Sigmoid colon (tissue), 3 donors: ENCODE measurements around the gene TMEM18.

Experiments
- POLR2A ChIP-seq, 2 donors: fragments of 450-650 bp; IDR thresholded peaks; one replicate each; pipeline ENCODE4 v1.6.1; 2016; ENCODE audit warnings: antibody characterized with exemption in 2 of 2, mild to moderate bottlenecking in 2 of 2, moderate library complexity in 2 of 2
- TF ChIP-seq, protein P1 (sequence below), 4 experiments: fragments of 450-650 bp in 3 of 4; fragments of 200-600 bp in 1 of 4; IDR thresholded peaks; one replicate each; pipeline ENCODE4 v1.5.1; 2016 to 2019; ENCODE audit warnings: antibody characterized with exemption in 4 of 4, mild to moderate bottlenecking in 3 of 4, moderate library complexity in 2 of 4

DNA sequence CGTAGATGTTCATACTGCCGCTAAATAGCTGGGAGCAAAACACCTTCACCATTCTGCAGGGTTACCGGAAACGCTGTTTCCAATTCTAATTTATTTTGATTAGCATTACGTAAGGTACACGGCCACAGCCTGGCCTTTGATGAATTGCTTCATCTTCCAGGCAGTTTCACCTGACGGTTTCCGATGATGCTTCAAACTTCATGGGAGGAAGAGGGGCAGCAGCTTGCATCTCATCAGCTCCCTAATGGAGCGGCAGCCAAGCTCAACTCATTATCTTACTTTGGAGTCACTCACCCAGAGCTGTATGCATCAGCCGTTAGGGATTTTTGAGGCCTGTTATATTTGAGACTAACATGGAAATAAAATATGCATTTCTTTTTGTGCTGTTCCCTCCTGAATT, 54.8 kb downstream of the TMEM18 start:
- TF ChIP-seq POLR2A (IDR thresholded peaks at IDR 0.05) = no peak
- TF ChIP-seq, protein P1, sequence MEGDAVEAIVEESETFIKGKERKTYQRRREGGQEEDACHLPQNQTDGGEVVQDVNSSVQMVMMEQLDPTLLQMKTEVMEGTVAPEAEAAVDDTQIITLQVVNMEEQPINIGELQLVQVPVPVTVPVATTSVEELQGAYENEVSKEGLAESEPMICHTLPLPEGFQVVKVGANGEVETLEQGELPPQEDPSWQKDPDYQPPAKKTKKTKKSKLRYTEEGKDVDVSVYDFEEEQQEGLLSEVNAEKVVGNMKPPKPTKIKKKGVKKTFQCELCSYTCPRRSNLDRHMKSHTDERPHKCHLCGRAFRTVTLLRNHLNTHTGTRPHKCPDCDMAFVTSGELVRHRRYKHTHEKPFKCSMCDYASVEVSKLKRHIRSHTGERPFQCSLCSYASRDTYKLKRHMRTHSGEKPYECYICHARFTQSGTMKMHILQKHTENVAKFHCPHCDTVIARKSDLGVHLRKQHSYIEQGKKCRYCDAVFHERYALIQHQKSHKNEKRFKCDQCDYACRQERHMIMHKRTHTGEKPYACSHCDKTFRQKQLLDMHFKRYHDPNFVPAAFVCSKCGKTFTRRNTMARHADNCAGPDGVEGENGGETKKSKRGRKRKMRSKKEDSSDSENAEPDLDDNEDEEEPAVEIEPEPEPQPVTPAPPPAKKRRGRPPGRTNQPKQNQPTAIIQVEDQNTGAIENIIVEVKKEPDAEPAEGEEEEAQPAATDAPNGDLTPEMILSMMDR (IDR thresholded peaks at IDR 0.05) = no peak
